Measurements from ENCODE around the gene CTSW.

The CTSW gene

DNA sequence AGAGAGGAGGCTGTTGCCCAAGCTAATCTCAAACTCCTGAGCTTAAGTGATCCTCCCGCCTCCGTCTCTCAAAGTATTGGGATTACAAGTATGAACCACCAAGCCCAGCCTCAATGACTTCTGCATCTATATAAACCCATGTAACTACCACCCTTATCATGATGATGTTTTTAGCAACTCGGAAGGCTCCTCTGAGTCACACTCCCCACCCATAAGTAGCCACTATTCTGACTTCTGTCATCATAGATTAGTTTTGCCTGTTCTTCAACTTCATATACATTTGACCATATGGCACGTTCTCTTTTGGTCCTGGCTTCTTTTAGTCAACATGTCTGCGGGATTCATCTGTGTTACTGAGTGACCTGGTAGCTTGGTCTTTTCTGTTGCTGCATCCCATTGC, 27.0 kb downstream of the CTSW start:
- no peak for DNase-seq

DNA sequence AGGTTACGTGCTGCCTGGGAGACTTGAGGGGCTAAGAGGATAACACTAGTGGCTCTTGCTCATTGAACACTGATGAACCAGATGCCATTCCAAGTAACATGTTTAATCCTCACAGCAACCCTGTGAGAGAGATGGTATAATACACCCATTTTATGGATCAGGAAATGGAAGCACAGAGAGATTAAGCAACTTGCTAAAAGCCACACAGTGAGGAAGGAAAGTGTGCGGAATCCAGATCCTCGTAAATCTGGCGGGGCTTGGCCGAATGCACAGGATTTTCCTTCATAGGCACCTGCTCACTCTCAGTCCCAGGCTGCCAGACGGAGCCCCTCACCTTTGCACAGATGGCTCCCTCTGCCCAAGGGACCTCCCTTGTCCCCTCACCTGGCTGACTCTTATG, 28.2 kb downstream of the CTSW start:
- no peak for DNase-seq

DNA sequence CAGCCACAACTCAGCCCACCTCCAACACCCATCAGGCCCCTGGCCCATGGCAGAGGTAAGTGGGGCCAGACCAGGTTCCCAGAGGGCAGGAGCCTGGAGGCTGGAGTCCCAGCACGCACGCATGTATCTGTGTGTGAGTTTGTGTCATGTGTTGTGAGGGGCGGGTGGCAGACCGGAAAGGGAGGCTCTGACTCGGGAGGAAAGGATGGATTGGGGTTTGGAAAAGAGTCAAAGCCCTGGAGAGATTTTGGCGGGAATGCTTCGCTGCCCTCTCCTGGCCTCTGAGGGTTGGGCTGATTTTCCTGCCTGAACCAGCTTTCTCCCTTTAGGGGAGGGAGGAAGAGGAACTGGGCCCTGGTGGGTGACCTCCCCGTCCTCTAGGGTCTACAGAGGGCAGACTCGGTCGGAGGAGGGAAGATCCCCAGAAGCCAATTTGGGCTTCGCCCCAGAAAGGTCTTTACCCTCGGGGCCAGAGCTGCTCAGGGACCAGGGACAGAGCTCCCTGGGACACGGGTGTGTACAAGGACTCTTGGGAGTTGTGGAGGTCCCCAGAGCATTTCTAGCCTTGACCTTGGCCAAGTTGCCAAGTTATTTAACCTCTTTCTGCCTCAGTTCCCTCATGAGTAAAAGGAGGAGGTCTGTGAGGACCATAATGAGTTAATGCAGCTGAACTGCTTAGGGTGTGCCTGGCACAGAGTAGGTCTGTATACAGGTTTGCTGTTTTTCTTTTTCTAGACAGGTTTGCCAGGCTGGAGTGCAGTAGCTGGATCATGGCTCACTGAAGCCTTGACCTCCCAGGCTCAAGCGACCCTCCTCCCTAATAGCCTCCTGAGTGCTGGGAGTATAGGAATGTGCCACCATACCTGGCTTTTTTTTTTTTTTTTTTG, 32.3 kb downstream of the CTSW start:
- no peak for DNase-seq

DNA sequence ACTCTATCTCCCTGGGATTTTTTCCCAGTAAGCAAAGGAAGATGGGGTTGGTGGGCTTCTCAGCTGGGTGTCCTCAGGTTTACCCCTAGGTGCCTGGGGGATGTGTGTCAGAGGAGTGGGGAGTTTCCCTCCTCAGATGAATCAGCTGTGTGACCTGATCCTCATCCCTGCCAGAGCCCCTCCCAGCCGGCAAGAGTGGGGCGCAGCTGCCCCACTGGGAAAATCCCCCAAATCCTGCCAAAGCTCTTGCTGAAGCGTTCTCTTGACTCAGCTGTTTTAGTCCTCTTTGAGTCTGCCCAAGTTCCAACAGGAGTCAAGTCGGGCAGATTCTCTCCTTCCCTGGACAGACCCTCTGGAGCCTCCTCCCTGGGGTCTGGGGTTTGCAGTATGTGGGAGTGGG, 33.2 kb downstream of the CTSW start:
- DNase-seq, result no peak

DNA sequence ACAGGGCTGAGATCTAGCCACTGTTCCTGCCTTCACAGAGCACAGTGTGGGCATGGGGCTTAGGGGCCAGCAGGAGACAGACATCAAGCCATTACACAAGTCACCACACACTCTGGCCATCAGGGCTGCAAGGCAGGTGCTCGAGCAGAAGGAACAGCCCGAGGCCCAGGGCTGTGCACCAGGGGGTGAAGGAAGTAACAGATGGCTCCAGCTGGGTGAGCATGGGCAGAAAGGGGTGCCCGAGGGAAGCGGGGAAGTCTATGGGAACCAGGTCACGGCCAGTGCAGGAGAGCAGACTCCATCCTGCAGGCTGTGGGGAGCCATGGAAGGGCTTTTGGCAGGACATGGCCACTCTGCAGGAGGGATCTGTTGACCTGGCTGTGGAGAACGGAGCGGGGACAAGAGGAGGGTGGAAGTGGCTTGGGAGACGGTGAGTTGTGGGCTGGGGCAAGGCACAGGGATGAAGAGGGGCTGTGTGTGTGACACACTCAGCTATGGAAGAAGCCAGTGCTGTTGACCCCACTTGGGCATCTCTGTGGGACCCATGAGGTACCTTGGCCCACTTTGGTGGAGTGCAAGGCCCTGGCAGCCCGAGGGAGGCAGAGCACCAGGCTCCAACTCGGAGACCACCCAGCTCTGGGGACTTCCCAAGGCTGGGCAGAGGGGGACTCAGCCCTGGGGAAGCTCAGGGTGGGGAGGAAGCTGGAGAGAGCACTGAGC, 35.6 kb downstream of the CTSW start:
- DNase-seq, result no peak

DNA sequence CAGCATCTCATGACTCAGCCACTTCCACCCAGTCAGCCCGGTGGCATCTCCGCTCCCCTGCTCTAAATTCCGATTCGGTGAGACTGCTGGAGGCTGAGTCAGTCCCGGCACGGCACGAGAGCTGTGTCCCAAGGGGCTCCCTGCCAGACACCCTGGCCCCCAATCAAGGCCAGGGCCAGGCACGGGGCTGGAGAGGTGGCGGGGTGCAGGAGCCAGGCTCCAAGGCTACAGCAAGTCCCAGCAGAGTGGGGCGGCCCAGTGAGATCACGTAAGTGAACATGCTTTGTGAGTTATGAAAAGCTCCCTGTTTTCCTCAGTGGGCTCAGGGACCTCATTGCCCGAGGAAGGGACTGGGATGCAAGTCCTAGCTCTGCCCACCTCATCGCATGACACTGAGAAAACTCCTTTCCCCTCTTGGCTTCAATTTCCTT, 36.2 kb downstream of the CTSW start:
- DNase-seq, result no peak

DNA sequence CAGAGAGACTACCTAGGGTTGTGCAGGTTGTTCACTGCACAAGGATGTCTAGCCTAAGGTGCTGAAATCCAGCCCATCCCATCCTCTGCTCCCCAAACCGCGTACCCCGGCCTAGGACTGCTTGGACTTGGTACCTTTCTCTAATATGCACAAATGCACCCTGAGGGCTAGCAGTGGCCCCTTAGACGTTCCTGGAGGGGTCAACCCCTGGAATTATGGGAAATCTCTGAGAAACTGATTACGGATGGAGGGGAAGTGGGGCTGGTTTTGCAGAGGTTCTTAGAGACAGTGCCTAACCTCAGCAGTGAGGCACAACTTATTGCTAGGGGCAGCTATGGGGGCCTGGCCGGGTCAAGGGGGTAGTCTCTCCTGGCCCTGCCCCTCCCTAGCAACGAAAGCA, 36.8 kb downstream of the CTSW start:
- no peak for DNase-seq

DNA sequence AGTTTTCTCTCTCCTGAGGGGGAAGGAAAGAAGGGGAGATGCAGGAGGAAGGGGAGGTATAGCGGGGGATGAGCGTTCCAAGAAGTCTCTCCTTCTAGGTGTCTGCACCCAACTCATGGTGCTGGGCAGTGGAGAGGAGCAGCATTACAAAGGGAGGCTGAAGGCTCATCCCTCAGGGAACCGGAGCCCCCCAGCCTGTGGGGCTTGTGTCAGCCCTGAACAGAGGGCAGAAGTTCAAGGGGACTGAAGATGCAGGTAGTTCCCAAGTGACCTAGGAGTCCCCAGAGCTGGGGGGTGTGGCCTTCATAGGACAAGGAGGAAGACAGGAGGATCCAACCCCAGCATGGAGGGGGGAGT, 37.4 kb downstream of the CTSW start:
- DNase-seq, result no peak

DNA sequence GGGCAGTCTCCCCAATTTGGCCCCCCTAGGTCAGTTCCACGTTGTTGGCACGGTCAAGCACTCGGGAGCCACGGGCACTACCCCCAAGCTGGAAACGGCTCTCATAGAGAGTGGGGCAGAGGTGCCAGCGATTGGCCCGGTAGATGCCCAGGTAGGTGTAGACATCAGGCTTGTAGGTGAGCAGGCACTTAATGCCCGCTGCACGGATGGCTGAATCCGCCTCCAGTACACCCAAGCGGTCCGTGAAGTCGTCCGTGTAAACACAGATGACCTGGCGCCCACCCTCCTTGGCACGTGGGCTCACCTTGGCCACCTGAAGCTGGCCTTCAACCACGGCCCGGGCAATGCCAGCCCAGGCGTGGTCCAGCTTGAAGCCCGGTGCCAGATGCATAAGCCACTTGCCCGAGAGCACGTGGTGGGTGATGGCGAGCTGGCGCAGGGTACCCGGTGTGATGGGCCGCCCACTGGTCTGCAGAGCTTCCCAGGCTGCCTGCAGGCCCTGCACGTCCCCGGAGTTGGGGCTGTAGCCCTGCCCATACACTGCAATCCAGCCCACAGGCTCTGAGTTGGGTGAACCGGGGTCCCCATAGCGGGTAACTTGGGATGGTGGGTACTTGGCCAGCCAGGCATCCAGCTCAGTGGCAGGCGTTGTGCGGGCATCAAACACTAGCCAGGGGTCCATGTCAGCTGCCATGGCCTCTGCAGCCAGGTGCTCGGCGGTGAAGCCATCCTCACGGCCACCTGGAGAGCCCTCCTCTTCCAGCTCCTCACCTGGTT, 38.0 kb downstream of the CTSW start:
- no peak for DNase-seq

DNA sequence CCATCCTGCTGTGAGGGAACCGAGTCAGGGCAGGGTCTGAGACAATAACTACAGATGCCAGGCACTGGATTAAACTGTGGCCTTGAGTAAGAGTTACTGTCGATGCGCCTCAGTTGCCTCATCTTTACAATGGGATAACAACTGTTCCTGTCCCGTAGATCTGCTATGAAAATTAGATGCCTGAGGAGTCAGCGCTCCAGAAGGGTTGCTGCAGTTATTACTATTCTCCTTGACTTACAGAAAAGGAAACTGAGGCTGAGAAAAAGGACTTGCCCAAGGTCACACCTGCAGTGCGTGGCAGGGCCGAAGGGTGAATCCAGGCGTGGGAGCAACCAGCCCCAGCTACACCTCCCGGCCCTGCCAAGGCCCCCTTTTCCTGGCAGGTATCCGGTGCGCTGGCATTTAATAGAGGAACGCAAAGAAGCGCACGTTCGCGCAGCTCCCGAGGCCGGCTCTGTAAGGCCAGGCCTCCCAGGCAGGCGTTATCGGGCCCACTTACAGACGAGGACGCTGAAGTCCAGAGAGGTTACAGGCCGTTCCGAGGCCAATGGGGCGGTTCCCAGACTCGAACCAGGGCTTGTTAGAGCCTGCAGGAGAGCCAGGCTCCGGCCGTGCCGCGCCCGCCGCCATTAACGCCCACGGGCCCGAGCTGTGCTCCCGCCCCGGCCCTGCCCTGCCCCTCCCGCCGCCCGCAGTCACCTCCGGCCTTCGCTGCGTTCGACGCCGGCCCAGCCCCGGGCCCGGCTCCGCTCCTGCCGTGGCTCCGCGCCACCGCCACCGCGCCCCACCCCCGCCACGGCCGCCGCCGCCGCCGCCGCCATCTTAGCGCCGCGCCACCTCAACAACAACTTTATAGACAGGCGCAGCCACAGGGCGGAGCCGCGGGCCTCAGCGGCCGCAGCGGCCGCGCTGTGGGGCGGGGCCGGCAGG, 38.8 kb downstream of the CTSW start, which contains the start of gene C11orf68:
C11orf68 (minus strand) TSS at position 852 of the 930 bp plus-strand sequence; CDS start at position 821, 31 bp downstream.
- DNase-seq, result peak in 2 of 4 experiments; percentile 32 to 58

DNA sequence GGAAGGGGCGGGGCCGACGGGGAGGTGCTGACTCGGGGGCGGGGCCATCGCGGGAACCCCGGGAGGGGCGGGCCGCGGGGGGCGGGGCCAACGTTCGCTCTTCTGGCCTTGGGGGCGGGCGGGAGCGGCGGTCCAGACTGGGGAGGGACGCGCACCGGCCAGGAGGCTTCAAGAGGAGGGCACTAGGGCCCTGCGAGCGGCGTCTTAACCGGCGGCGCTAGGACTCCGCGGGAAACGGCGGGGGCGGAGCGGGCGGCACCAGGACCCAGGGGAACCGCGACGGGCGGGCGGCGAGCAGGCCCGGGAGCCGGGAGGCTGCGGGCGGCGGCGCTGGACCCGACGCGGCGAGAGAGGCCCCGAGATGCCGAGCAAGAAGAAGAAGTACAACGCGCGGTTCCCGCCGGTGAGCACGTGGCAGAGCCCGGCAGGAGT, 39.5 kb downstream of the CTSW start, which contains the start of gene DRAP1:
DRAP1 (plus strand) TSS at position 286 of the 432 bp plus-strand sequence; CDS start at position 362, 76 bp downstream.
- peak; percentile 97 to 99 (median 98) for DNase-seq

DNA sequence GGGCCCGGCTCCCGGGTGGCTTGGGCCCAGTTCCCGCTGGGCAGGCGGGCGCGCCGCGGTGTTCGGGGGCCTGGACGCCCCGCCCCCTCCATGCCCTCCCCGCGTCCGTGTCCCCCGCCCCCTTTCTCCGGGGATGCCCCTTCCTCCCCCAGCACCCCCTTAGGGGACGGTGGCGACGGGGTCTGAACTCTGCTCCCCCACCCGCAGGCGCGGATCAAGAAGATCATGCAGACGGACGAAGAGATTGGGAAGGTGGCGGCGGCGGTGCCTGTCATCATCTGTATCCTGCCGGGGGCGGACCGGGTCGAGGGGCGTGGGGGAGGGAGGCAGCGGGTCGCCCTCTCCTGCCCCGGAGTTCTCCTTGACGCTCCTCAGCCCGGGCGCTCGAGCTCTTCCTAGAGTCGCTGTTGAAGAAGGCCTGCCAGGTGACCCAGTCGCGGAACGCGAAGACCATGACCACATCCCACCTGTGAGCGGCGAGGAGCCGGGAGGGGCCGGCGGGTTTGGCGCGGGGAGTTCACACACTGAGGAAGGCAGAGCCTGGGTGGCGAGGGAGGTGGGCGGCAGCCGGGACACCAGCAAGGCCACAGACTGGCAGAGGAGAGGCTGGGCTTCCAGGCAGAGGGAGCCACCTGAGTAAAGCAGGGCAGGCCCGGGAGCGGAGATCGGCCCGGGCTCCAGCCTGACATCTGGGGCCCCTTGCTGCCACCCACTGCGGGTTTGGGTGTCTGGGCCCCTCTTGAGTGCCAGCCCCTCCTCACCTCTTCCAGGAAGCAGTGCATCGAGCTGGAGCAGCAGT, 40.1 kb downstream of the CTSW start:
- DNase-seq, result peak in 3 of 4 experiments; percentile 56 to 70 (median 61)

DNA sequence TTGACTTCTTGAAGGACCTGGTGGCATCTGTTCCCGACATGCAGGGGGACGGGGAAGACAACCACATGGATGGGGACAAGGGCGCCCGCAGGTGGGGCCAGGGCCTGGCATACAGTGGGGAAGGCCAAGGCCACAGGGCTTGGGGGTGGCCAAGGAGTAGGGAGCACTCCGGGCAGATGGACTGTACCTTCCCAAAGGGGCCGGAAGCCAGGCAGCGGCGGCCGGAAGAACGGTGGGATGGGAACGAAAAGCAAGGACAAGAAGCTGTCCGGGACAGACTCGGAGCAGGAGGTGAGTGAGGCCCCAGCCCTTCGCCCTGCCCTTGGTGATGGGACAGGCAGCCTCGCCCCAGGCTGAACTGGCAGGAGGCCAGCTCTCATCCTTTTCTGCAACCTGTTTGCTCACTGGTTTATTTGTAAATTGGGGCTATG, 40.8 kb downstream of the CTSW start:
- DNase-seq, result no peak

DNA sequence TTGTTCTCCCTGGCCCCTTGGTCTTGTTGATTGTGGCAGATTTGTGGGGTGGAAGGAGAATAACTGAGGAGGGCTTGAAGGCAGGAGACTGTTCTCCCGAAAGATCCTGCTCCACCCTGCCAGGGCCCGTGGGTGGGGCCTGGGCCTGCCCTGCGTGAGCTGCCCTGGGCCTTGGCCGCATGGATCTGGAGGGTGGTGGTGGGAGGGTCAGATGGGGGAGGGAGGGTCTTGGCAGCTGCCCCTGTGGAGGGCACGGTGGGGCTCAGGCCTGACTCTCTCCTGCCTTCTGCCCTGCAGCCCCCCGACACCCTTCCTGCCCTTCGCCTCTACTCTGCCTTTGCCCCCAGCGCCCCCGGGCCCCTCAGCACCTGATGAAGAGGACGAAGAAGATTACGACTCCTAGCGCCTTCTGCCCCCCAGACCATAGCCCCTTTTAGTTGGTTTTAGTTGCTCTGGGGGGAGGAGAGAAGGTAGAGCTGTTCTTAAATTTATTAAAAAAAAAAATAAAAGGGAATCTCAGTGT, 41.5 kb downstream of the CTSW start:
- DNase-seq, result no peak

DNA sequence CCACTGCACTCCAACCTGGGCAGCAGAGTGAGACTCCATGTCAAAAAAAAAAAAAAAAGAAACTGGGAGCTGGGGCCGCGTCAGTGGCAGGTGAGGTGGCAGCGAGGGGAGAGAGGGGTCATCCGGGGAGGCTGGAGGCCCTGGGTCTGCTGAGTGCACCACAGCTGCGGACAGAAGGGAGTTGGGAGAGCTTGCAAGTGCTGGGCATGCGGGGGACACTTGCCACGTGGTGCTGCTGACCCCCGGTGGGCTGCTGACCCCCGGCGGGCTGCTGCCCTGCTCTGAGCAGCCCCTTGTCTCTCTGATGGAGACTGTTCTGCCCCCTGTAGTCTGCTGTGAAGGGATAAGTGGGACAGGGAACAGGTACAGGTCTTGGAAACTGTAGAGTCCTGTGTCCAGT, 42.2 kb downstream of the CTSW start:
- DNase-seq, result no peak

DNA sequence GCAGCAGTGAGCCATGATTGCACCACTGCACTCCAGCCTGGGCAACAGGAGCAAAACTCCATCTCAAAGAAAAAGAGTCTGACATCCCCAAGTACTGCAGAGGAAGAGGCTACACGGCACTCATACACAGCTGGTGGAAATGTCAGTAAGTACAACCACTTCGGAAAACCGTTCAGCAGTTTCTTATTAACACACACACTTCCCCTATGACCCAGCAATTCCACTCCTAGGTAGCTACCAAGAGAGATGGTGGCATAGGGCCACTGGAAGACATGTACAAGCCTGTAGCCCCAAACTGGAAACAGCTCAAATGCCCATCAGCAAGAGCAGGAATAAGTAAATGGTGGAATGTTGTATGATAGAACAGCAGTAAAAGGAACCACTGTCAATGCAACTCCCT, 42.9 kb downstream of the CTSW start:
- DNase-seq, result no peak

DNA sequence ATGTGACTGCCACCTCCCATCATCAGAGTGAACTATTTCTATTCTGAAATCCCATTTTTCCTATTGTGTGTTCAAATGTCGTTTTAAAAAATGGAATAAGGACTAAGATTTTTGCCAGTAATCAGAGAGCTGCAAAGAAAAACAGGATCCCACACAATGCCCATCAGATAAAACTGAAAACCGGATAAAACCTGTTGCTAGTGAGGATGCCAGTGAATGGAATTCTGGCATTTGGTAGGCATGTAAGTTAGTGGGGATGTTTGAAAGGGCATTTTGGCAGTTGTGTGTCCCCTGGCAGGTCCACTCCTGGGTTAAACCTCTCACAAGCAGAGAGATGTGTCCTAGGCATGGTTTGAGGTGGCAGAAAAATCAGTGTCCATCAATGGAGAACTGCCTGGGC, 45.8 kb downstream of the CTSW start:
- DNase-seq, result no peak

DNA sequence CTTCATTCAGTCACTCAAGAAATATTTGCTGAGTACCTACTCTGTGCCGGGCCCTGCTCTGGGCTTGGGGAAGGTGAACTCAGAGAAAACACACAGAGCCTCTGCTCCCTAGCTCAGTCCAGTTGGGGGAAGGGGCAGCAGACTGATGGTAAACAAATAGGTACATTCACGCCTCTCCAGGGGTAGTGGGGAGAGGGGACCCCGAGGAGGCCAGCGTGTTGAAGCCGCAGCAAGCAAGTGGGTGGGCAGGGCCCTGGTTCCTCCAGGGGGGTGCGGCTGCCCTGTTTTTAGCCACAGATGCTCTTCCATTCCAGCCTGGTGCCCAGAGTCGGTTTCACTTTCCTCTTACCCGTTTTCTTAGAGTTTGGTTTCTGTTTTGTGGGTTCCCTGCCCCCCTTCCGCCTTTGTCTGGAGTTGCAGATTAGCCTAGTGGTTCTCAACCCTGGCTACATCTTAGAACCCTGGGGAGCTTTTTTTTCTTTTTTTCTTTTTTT, 48.3 kb downstream of the CTSW start:
- DNase-seq, result peak in 3 of 4 experiments; percentile 18 to 67 (median 46)

DNA sequence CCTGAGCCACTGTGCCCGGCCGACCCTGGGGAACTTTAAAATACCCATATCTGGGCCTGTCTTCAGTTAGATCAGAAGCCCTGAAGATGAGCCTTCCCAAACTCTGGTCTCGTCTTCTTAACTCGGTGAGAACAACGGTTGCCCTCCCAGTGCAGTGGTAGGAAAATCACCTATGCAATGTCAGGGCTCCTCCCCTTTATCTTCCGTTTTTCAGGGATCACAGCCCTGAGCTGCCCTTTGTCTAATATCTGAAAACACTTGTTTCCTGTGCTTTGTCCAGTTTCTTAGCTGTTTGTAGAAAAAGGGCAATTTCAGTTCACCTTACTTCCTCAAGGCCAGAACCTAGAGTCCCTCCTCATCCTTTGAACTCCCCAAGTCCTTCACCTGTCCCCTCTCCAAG, 49.0 kb downstream of the CTSW start:
- DNase-seq, result no peak

DNA sequence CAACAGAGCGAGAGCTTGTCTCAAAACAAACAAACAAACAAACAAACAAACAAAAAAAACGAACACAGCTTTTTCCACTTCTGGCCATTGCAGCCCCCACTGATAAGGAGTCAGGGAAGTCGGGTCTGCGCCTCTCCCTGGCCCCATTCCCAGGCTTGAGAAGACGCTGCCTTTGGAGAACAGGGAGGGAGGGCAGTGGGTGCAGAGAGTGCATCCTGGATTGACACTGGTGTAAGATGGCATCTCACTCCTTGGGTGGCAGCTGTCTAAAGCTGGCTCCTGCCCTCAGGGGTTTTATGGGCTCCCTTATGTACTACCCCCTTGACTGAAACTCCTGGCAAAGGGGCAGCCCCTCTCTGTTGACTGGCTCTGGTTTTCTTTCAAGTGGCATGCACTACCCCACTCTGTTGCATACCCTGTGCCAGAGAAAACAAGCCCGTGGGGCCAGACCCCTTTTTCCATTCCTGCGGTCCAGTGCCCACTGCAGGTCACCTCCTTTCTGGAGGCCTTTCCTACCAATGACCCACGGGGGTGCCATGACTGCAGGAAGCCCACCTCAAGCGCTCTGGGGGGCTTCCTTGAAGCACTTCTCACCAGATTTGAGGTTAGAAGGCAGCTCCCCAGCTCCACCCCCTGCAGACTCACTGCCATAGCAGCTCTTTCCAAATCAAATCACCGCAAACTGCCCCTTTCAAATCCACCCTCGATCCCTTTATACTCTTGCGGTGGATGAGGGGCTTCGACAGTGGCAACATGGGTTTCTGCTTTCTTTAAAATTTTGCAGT, 52.3 kb downstream of the CTSW start:
- DNase-seq, result no peak
